GM18499 (cell line): Measurements from ENCODE around the gene UCHL1.
"Not testable (repeated sequence)": the region's sequence is repeated elsewhere in the genome, so short reads cannot be mapped to it uniquely, and the experiment has no call there.

Source experiments
- ATAC-seq: cut with Tn5 transposase; IDR thresholded peaks from one replicate; pipeline ENCODE4 v1.9.1; 2021; ENCODE audit warnings: moderate number of reproducible peaks; ENCODE audit not compliant: insufficient read depth, unreplicated experiment

The UCHL1 gene

GRCh38 chr4:41236032-41236431 lies 20.7 kb upstream of the UCHL1 start:
- no peak for ATAC-seq

GRCh38 chr4:41236508-41236907 lies 20.2 kb upstream of the UCHL1 start:
- ATAC-seq: no peak

DNA sequence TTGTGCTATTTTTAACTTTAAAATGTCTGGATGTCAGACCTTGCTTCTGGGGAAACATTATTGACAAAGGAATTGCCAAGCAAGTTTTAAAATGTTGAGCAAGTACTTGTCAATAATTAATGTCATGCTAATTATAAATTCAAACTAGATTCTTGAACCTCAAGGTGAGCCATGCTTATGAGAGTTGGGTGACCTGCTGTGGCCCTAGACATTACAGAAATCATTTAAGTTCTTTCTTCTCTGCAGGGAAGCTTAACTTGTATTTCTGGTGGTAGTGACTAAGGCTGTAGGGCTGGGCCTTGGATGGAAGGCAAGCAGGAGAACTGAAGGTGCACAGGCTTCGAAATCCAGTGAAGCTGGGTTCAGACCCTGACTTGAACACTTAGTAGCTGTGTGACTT lies 14.8 kb upstream of the UCHL1 start:
- ATAC-seq: no peak

DNA sequence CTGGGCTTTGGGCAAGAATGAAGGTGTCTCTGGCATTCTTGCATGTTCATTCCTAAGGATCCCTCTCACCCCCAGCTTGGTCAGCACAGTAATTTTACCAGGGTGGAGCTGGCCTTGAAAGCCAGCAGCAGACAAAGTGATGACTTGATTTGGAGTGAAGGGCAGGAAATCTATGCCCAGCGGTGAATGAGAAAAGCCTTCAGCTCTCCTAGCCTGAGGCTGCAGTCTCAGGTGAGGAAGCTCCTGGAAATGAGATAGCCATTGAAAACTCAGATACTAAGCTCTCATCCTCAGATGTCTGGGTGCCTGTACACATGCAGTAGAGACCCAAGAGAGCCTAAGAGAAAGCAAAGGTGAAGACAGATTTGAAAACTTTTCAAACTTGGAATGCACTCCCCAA lies 10.7 kb upstream of the UCHL1 start:
- no peak for ATAC-seq

DNA sequence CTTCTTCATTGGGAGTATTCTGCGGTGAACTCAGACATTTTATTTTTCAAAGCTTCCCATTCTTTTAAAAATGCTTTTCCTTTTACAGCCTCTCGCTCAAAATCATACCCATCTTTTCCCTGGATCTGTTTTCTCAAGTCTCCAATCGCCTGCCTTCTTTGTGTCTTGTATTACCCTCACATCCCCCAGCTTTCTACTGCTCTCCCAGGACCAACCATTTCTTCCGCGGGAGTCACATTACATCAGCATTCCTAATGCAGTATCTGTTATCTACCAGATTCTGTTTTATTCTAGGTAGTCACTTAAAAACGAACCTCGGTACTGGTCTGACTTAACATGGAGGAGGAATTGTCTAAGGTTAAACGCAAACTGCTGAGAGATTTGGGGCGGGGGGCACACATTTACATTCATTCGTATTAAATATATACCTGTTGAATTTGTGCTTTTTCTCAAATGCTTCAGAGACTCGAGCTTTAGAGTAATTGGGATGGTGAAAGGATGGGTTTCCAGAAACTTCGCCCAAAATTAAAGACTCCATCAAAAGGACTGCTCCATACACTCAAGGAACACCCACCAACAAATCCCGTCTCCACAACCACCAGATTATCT lies 493 bp upstream of the UCHL1 start:
- no peak for ATAC-seq

GRCh38 chr4:41257257-41257901 lies 651 bp downstream of the UCHL1 start:
- no peak for ATAC-seq

DNA sequence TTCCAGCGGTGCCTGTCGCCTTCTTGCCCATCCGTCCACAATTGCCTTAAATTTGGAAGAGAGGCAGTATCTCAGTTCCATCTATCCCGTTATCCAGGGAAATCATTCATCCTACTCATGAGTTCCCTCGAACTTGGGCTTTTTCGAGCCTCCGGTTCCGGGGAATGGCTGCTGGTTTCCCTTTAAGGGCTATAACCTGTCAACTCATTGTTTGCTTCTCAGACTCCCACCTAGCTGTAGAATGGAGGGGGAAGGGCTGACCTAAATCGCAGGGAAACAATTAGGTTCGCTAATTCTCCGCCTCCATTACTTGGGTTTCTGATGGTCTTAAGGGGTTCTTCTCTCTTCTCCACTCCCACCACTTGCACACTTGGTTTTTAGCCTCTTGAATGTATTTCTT lies 1.2 kb downstream of the UCHL1 start:
- no peak for ATAC-seq

DNA sequence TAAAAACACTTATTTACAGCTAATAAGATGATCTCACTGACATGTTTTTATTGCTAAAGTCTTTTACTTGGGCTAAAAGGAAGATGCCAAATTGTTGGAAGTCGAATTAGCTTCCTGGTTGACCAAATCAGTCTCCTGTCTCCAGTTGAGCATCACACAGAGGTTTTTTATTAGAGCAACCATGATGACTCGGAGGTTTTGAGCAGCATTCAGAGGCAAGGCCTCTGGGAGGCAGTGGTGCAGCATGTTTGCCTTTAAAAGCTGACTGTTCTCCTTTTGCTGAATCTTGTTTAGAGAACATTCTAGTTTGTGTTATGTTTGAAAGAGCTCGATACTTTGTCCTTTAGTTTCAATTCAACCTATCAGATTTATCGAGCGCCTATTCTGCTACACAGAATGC lies 2.1 kb downstream of the UCHL1 start:
- ATAC-seq: no peak

DNA sequence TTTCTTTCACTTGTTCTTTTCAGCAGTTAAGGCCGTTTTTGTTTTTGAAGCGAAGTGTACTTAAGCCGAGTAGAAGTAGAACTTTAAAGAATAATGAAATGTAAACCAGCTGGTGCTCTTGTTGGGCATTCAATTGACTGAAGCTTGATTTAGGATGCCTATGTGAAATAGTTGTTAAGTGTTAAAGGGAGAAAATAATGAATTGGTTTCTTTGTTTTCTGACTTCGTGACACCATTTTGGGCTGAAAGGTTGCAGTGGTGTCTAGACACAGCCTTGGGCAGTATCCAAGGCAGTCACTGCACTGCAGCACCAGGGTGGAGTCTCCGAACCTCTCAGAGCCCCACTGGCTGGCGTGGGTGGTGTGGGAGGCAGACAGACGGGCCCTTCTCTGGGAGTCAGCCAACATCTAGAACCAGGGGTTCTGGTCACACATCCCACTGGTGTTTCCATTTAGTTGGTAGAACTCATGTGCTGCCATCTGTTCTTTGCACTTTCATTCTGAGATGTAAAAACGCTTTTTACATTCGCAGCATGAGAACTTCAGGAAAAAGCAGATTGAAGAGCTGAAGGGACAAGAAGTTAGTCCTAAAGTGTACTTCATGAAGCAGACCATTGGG lies 3.5 kb downstream of the UCHL1 start:
- no peak for ATAC-seq

DNA sequence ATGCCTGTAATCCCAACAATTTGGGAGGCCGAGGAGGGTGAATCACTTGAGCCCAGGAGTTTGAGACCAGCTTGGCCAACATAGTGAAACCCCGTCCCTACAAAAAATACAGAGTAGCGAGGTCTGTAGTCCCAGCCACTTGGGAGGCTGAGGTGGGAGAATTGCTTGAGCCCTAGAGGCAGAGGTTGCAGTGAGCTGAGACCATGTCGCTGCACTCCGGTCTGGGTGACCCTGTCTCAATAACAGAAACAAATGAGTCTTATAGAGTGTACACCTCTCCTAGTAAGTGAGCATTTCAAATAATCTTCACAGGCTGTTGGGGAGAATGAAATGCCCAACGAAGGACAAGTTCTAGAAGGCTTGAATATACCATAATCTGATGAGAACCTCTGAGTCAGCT lies 5.5 kb downstream of the UCHL1 start:
- ATAC-seq: no peak

DNA sequence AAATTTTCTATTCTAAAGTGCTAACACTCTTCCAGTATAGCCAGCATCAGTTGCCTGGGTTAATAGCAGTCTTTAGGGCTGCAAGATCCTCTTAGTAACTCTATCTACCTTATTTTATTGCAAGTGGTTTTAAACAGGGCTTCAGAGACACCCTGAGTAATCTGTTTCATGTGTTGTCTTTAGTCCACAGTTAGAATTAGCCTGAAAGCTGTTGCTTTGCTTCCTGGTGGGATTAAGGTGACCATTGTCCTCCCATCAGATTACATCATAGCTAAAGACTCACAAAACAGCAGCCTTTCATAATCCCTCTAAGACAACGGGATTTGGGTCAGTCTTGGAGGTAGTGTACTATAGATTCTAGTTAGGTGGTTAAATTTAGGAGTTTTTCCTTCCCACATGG lies 7.5 kb downstream of the UCHL1 start:
- ATAC-seq: no peak

DNA sequence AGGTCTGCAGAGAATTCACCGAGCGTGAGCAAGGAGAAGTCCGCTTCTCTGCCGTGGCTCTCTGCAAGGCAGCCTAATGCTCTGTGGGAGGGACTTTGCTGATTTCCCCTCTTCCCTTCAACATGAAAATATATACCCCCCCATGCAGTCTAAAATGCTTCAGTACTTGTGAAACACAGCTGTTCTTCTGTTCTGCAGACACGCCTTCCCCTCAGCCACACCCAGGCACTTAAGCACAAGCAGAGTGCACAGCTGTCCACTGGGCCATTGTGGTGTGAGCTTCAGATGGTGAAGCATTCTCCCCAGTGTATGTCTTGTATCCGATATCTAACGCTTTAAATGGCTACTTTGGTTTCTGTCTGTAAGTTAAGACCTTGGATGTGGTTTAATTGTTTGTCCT lies 11.3 kb downstream of the UCHL1 start:
- no peak for ATAC-seq

DNA sequence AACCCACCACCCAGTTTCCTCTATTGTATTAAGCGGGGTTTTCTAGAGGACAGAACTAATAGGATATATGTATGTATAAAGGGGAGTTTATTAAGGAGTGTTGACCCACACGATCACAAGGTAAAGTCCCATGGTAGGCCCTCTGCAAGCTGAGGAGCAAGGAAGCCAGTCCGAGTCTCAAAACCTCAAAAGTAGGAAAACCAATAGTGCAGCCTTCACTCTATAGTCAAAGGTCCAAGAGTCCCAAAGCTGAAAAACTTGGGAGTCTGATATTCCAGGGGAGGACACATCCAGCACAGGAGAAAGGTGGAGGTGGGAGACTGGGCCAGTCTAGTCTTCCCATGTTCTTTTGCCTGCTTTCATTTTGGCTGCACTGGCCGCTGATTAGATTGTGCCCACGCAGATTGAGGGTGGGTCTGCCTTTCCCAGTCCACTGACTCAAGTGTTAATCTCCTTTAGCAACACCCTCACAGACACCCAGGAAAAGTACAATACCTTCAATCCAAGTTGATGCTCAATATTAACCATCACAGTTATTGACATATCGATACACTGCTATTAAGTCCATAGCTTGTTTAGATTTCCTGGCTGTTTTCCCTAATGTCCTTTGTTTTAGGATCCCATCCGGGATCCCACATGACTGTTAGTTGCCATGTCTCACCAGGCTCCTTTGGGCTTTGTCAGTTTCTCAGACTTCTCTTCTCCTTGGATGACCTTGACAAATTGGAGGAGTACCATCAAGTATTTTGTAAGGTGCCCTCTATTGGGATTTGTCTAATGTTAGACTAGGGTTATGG lies 12.2 kb downstream of the UCHL1 start:
- no peak for ATAC-seq

DNA sequence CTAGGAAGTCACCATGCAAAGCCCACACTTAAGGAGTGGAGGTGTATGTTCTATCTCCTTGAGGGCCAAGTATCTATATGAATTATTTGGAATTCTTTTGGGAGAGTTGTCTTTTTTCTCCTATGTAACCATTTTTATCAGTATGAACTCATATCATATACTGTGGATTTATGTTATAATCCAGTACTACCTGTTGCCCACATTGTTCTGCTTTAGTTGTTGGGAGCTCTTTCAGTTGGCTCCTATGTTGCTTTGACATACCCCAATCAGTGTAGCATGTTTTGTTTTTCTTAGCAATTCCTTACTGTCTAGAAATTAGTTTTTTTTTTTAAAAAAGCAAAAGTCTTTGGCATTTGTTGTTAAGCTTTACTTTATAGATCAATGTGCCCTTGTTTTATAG lies 13.0 kb downstream of the UCHL1 start:
- ATAC-seq: no peak

GRCh38 chr4:41275931-41276330 lies 19.2 kb downstream of the UCHL1 start:
- ATAC-seq: not testable (repeated sequence)

DNA sequence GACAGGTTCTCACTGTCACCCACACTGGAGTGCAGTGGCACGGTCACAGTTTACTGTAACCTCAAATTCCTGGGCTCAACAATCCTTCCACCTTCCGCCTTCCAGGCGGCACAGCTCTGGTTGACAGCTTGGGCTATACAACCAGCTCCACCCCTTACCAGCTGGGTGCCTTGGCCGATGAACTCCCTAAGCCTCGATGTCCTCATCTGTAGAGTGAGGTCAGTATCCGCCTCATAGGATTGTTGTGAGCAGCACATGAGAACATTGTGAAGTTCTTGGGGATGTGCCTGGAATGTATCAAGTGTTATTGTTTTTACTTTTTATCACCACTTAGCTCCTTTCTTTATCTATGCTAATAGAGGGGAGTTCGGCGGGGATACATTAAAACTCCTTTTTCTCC lies 23.3 kb downstream of the UCHL1 start:
- ATAC-seq: no peak

- peak; percentile 99 for ATAC-seq
These were observed 24.4 kb downstream of the UCHL1 start for GRCh38 chr4:41281038-41281634.

- ATAC-seq: no peak
These were observed 25.6 kb downstream of the UCHL1 start for GRCh38 chr4:41282366-41282765.

DNA sequence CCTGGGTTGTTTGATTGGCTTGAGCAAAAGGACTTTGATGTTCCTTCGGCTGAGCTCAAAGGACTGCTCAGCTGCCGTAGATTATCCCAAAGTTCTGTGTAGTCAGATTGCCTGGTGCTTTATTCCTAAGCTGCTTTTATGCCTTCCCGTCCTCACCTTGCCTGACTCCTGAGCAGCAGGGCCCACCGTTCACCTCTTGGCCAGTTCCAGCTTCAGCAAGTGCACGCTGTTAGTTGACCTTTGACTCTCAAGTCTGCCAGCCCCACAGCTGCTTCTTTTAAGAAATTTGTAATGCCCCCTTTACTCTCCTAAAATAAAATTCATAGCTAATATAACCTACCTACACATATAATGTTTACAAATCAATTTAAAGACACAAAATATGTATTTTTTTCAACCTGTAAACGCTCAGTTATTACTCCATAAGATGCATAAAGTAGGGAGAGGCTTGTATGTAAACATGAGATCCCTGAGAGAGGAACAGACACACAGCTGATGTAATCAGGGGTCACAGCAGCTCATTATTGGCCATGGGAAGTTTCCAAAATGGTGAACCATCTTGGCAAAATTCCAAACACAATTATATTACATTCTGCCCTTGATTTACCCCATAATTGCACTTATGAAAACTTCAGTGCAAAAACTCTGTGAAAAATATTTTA lies 28.6 kb downstream of the UCHL1 start:
- ATAC-seq: no peak

- ATAC-seq: no peak
These were observed 29.1 kb downstream of the UCHL1 start for GRCh38 chr4:41285864-41286235.
